Posterior vena cava (tissue), 2 donors: ENCODE measurements around the gene COL4A1. TPM values are rescaled to one million over a fixed set of nuclear protein-coding genes. Genes with fewer than 3 reads are reported as not detected.
A peak's percentile ranks its signal among the peaks of the same experiment; 100 is the strongest.

ENCODE experiments used
- DNase-seq: peaks from one replicate; pipeline ENCODE4 v3.0.0-alpha.2; 2020; ENCODE audit warnings: low spot score
- intact Hi-C, 2 donors: fragments of 100-400 bp; cut with DNase I; formaldehyde crosslinking; loops; one replicate each; pipeline versions ENCODE4 v1.14.1 to v1.14.2; 2022 to 2023
- total RNA-seq, 2 donors: library from RNA; stranded (reverse); fragmentation: NEBNext Ultra II Directional; extraction: Animal tissue kit (Norgen Biotek cat#: 25700); gene quantifications; one replicate each; pipeline ENCODE4 v1.2.1, GENCODE V29; 2021
- donor health status: DM: yes; HTN: yes; CAD: no.
- donor health status: DM: yes; HTN: yes; CAD: no.

COL4A1 gene
- total RNA-seq, 2 donors from 2014 or later: 830 to 1,061 TPM

GRCh38 chr13:110236831-110237261 is 70.1 kb downstream of the COL4A1 start:
- DNase-seq: peak; percentile 91

GRCh38 chr13:110236431-110236830 is 70.5 kb downstream of the COL4A1 start:
- no peak for DNase-seq
- intact Hi-C loops: no loop called here

More at GRCh38 chr13:110236831-110237261, 70.1 kb downstream of the COL4A1 start:
- intact Hi-C loops: no loop called here

GRCh38 chr13:110234532-110234931 is 72.4 kb downstream of the COL4A1 start:
- intact Hi-C loops: loop anchor here in 1 of 2 donors (5.0 kb wide), 1 partner anchor 183 kb away; no protein-coding TSS in a partner anchor
- no peak for DNase-seq

- intact Hi-C loops: loop anchor here in 1 of 2 donors (5.0 kb wide), 1 partner anchor 183 kb away; no protein-coding TSS in a partner anchor
- no peak for DNase-seq
These were observed 73.0 kb downstream of the COL4A1 start for GRCh38 chr13:110233951-110234280.

- intact Hi-C loops: loop anchor here in 1 of 2 donors (5.0 kb wide), 1 partner anchor 184 kb away; no protein-coding TSS in a partner anchor
- DNase-seq: peak; percentile 91
These were observed 73.6 kb downstream of the COL4A1 start for GRCh38 chr13:110233181-110233950.

- intact Hi-C loops: loop anchor here in 1 of 2 donors (5.0 kb wide), 1 partner anchor 185 kb away; no protein-coding TSS in a partner anchor
- DNase-seq: no peak
These were observed 74.2 kb downstream of the COL4A1 start for GRCh38 chr13:110232756-110233155.

GRCh38 chr13:110232142-110232541 is 74.8 kb downstream of the COL4A1 start:
- intact Hi-C loops: loop anchor here in 1 of 2 donors (5.0 kb wide), 1 partner anchor 185 kb away; no protein-coding TSS in a partner anchor
- DNase-seq: no peak

GRCh38 chr13:110231348-110232047 is 75.5 kb downstream of the COL4A1 start:
- DNase-seq: no peak
- intact Hi-C loops: loop anchor here in 1 of 2 donors (5.0 kb wide), 1 partner anchor 186 kb away; no protein-coding TSS in a partner anchor

- no peak for DNase-seq
- intact Hi-C loops: loop anchor here in 1 of 2 donors (5.0 kb wide), 1 partner anchor 186 kb away; no protein-coding TSS in a partner anchor
These were observed 76.2 kb downstream of the COL4A1 start for GRCh38 chr13:110230661-110231347.

- no peak for DNase-seq
- intact Hi-C loops: loop anchor here (5.0 to 10.0 kb wide), 2 partner anchors 187 to 195 kb away; no protein-coding TSS in a partner anchor
These were observed 76.9 kb downstream of the COL4A1 start for GRCh38 chr13:110229905-110230563.

- intact Hi-C loops: loop anchor here in 1 of 2 donors (10.0 kb wide), 1 partner anchor 196 kb away; no protein-coding TSS in a partner anchor
- no peak for DNase-seq
These were observed 77.7 kb downstream of the COL4A1 start for GRCh38 chr13:110228936-110229904.

- intact Hi-C loops: loop anchor here in 1 of 2 donors (10.0 kb wide), 1 partner anchor 197 kb away; no protein-coding TSS in a partner anchor
- DNase-seq: no peak
These were observed 78.9 kb downstream of the COL4A1 start for GRCh38 chr13:110227864-110228643.

- intact Hi-C loops: loop anchor here in 1 of 2 donors (10.0 kb wide), 1 partner anchor 197 kb away; no protein-coding TSS in a partner anchor
- DNase-seq: no peak
These were observed 79.5 kb downstream of the COL4A1 start for GRCh38 chr13:110227416-110227815.

- no peak for DNase-seq
- intact Hi-C loops: loop anchor here in 1 of 2 donors (10.0 kb wide), 1 partner anchor 199 kb away; no protein-coding TSS in a partner anchor
These were observed 81.1 kb downstream of the COL4A1 start for GRCh38 chr13:110225609-110226574.

- intact Hi-C loops: loop anchor here in 1 of 2 donors (10.0 kb wide), 1 partner anchor 200 kb away; no protein-coding TSS in a partner anchor
- no peak for DNase-seq
These were observed 82.0 kb downstream of the COL4A1 start for GRCh38 chr13:110225003-110225402.
